Hepatocyte (in vitro differentiated cells): Measurements from ENCODE around the gene MBNL1. TPM values are rescaled to one million over a fixed set of nuclear protein-coding genes. Genes with fewer than 3 reads are reported as not detected.

Experiments used
- DNase-seq: peaks from one replicate; pipeline ENCODE4 v3.0.0-alpha.2; 2016; ENCODE audit warnings: low spot score
- H2AFZ ChIP-seq: fragments of 200-600 bp; sonication (generic); 2 replicates; pipeline ENCODE4 v1.6.0; 2016; ENCODE audit warnings: antibody characterized with exemption, mild to moderate bottlenecking
- H3K27ac ChIP-seq: fragments of 200-600 bp; sonication (generic); 2 replicates; pipeline ENCODE4 v1.5.1; 2016; ENCODE audit warnings: mild to moderate bottlenecking
- H3K27me3 ChIP-seq: fragments of 200-600 bp; sonication (generic); 2 replicates; pipeline ENCODE4 v1.6.1; 2016
- H3K36me3 ChIP-seq: fragments of 200-600 bp; sonication (generic); replicated peaks from 2 replicates; pipeline ENCODE4 v1.5.1; 2016; ENCODE audit warnings: low read depth; ENCODE audit not compliant: insufficient read depth
- H3K4me1 ChIP-seq: fragments of 200-600 bp; sonication (generic); 2 replicates; pipeline ENCODE4 v1.5.1; 2016; ENCODE audit warnings: mild to moderate bottlenecking, moderate library complexity; ENCODE audit not compliant: insufficient read depth
- H3K4me2 ChIP-seq: fragments of 200-600 bp; sonication (generic); 2 replicates; pipeline ENCODE4 v1.6.0; 2016
- H3K4me3 ChIP-seq: fragments of 200-600 bp; sonication (generic); 2 replicates; pipeline ENCODE4 v1.5.1; 2016; ENCODE audit warnings: mild to moderate bottlenecking
- H3K79me2 ChIP-seq: fragments of 200-600 bp; sonication (generic); 2 replicates; pipeline ENCODE4 v1.6.0; 2017; ENCODE audit warnings: mild to moderate bottlenecking
- H3K9me2 ChIP-seq: fragments of 200-600 bp; sonication (generic); replicated peaks from 2 replicates; pipeline ENCODE4 v1.6.0; 2017; ENCODE audit warnings: mild to moderate bottlenecking; ENCODE audit not compliant: insufficient read depth
- H3K9me3 ChIP-seq: fragments of 200-600 bp; sonication (generic); 2 replicates; pipeline ENCODE4 v1.5.1; 2016; ENCODE audit warnings: low read depth, mild to moderate bottlenecking
- H4K20me1 ChIP-seq: fragments of 200-600 bp; sonication (generic); 2 replicates; pipeline ENCODE4 v1.6.0; 2016; ENCODE audit warnings: mild to moderate bottlenecking; ENCODE audit not compliant: insufficient read depth, poor library complexity, severe bottlenecking
- EZH2 ChIP-seq: fragments of 200-600 bp; sonication (generic); IDR thresholded peaks from 2 replicates; pipeline ENCODE4 v1.6.1; 2016; ENCODE audit warnings: antibody characterized with exemption, mild to moderate bottlenecking, borderline replicate concordance
- EZH2phosphoT487 ChIP-seq: fragments of 200-600 bp; sonication (generic); IDR thresholded peaks from one replicate; pipeline ENCODE4 v1.6.1; 2018; ENCODE audit warnings: antibody characterized with exemption, mild to moderate bottlenecking, low read depth, moderate library complexity; ENCODE audit not compliant: unreplicated experiment, severe bottlenecking
- WGBS: methylation state at CpG from one replicate; pipeline ENCODE4 v1.1.6; 2016; ENCODE audit warnings: low lambda C conversion rate; ENCODE audit errors: missing lambda C conversion rate; 5-methylcytosine and 5-hydroxymethylcytosine counted together
- polyA plus RNA-seq: library from polyadenylated mRNA; unstranded; fragments of >200 nt; fragmentation: Nextera tagmentation; extraction: Ambion mirVana; gene quantifications from 2 replicates; pipeline ENCODE4 v1.2.1, GENCODE V29; 2016
- total RNA-seq: library from RNA; depleted of rRNA; stranded (reverse); fragments of >200 nt; gene quantifications from 2 replicates; pipeline ENCODE4 v1.2.3, GENCODE V29; 2014
- TF ChIP-seq, protein P1 (sequence below): fragments of 200-600 bp; sonication (generic); IDR thresholded peaks from 2 replicates; pipeline ENCODE4 v1.5.1; 2016; ENCODE audit warnings: antibody characterized with exemption, mild to moderate bottlenecking; ENCODE audit not compliant: poor library complexity

The MBNL1 gene
- total and polyA plus RNA-seq, 2 experiments from 2014 or later = 20.5 to 104 TPM

DNA sequence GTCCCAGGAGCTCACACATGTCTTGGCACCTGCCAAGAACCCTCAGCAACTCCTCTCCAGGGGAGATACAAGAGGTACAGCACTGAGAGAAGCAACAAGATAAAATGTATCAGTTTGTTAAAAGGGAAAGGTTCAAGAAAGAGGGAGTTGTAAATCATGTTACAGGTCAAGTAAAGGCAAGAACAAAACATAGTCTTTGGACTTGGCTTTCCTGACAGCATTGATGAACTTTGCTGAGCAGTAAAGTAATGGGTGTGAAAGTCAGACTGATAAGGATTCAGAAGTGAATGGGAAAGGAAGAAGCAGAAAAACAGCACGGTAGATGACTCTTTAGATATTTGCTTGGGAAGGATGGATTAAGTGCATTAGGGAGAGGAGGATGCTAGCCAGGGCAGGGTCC is 27.1 kb downstream of the MBNL1 start:
- no peak overlapping the region for H3K27ac ChIP-seq

DNA sequence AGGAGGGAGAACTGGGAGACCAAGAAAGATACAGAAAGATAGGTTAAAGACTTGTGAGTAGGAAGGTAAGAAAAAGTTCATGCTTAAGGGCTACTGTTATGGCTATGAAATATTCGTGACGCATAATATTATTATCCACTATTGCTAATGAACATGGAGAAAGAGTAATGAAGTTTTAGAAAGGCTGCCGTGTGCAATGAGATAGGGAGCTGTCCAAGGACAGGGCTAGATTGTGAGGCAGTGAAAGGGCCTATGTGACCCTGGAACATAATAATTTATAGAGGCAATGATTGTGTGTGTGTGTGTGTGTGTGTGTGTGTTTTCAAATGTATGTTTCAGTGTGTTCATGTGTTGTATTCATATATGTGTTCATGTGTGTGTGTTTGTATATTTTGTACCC is 27.7 kb downstream of the MBNL1 start:
- 94% methylated on average over 3 of the region's 3 CpGs for WGBS
- Histone ChIP-seq H3K9me3 (no peaks in the 10 kb centered on the region), H3K4me3 (no peak overlapping the region), H3K79me2 (peaks cover 94% of the 10 kb centered on the region), H3K36me3 (no peaks in the 10 kb centered on the region), H2AFZ (no peak overlapping the region), H3K27ac (no peak overlapping the region), H4K20me1 (peaks cover 40% of the 10 kb centered on the region), H3K27me3 (no peaks in the 10 kb centered on the region), H3K4me1 (peaks cover 4% of the 10 kb centered on the region), H3K9me2 (no peaks in the 10 kb centered on the region), H3K4me2 (no peak overlapping the region)
- TF ChIP-seq EZH2 (no peak), EZH2phosphoT487 (no peak)
- DNase-seq = no peak

More for the DNA sequence above, 27.1 kb downstream of the MBNL1 start:
- no peak overlapping the region for H3K4me2 ChIP-seq
- H4K20me1 ChIP-seq = peaks cover 45% of the 10 kb centered on the region
- peaks cover 94% of the 10 kb centered on the region for H3K79me2 ChIP-seq
- peaks cover 4% of the 10 kb centered on the region for H3K4me1 ChIP-seq
- H3K9me3 ChIP-seq = no peaks in the 10 kb centered on the region
- 27% methylated on average over 1 of the region's 1 CpG for WGBS
- no peak for DNase-seq
- TF ChIP-seq EZH2 (no peak), EZH2phosphoT487 (no peak)
- TF ChIP-seq, protein P1, sequence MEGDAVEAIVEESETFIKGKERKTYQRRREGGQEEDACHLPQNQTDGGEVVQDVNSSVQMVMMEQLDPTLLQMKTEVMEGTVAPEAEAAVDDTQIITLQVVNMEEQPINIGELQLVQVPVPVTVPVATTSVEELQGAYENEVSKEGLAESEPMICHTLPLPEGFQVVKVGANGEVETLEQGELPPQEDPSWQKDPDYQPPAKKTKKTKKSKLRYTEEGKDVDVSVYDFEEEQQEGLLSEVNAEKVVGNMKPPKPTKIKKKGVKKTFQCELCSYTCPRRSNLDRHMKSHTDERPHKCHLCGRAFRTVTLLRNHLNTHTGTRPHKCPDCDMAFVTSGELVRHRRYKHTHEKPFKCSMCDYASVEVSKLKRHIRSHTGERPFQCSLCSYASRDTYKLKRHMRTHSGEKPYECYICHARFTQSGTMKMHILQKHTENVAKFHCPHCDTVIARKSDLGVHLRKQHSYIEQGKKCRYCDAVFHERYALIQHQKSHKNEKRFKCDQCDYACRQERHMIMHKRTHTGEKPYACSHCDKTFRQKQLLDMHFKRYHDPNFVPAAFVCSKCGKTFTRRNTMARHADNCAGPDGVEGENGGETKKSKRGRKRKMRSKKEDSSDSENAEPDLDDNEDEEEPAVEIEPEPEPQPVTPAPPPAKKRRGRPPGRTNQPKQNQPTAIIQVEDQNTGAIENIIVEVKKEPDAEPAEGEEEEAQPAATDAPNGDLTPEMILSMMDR = no peak
- H3K27me3 ChIP-seq = no peaks in the 10 kb centered on the region
- H3K36me3 ChIP-seq = no peaks in the 10 kb centered on the region
- H3K4me3 ChIP-seq = no peak overlapping the region
- H2AFZ ChIP-seq = no peak overlapping the region
- H3K9me2 ChIP-seq = no peaks in the 10 kb centered on the region

DNA sequence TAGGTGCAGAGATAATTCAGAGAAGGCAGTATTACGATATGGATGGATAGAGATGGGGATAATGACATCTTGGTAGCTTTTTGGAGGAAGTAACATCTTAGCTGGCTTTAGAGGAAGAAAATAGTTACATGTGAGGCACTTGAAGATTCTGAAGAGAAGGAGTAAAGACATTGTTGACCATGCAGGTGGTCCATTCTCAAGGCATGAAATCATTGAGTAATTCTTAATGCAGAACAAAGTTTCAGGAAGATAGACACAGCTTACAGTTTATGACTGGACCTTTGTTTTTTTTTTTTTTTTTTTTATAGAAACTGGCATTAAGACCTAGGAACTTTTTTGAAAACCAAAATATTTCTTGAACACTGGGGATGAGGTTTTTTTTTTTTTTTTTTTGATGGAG is 28.2 kb downstream of the MBNL1 start:
- H3K4me2 ChIP-seq = no peak overlapping the region
- peaks cover 8% of the 10 kb centered on the region for H3K4me1 ChIP-seq

More for the DNA sequence above, 28.2 kb downstream of the MBNL1 start:
- Histone ChIP-seq H3K4me3 (no peak overlapping the region), H3K9me2 (no peaks in the 10 kb centered on the region), H3K27ac (no peak overlapping the region), H3K27me3 (no peaks in the 10 kb centered on the region), H3K79me2 (peaks cover 94% of the 10 kb centered on the region), H3K36me3 (no peaks in the 10 kb centered on the region), H3K9me3 (no peaks in the 10 kb centered on the region), H2AFZ (no peak overlapping the region), H4K20me1 (peaks cover 34% of the 10 kb centered on the region)
- DNase-seq = no peak
- 97% methylated on average over 1 of the region's 1 CpG for WGBS
- TF ChIP-seq EZH2phosphoT487 = no peak
- TF ChIP-seq EZH2 = no peak
- TF ChIP-seq, protein P1 = no peak
